Esophagus squamous epithelium (tissue), 4 donors: Measurements from ENCODE around the gene ZFHX3.

ENCODE experiments used
- POLR2A ChIP-seq, 4 donors: fragments of 450-650 bp; IDR thresholded peaks; one replicate each; pipeline ENCODE4 v1.6.1; 2017; ENCODE audit warnings: antibody characterized with exemption in 4 of 4, mild to moderate bottlenecking in 4 of 4, moderate library complexity in 3 of 4
- TF ChIP-seq, protein P1 (sequence below), 6 experiments: fragments of 450-650 bp in 4 of 6; fragments of 200-600 bp in 2 of 6; sonication (generic) in 2 of 6; IDR thresholded peaks; one replicate each; pipeline ENCODE4 v1.5.1; 2016 to 2019; ENCODE audit warnings: antibody characterized with exemption in 6 of 6, mild to moderate bottlenecking in 4 of 6, moderate library complexity in 4 of 6

DNA sequence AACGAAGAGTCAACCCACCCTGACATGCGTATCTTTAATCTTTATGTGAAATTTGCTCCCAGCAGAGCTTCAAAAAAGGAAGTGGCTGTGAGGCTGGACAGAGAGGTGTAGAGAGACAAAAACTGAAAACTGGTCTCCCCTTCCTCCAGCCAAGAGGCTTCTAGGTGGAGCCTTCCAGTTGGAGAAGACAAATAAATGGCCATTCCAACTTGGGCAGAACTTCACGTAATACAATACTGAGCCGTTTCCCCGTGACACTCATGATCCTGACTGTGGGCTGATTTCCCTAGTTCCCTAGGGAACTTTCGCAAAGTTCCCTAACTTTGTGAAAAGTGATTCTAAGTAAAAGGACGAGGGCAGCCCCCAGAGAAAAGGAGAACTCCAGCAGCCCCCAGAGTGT is 78.8 kb downstream of the ZFHX3 start:
- TF ChIP-seq, protein P1, sequence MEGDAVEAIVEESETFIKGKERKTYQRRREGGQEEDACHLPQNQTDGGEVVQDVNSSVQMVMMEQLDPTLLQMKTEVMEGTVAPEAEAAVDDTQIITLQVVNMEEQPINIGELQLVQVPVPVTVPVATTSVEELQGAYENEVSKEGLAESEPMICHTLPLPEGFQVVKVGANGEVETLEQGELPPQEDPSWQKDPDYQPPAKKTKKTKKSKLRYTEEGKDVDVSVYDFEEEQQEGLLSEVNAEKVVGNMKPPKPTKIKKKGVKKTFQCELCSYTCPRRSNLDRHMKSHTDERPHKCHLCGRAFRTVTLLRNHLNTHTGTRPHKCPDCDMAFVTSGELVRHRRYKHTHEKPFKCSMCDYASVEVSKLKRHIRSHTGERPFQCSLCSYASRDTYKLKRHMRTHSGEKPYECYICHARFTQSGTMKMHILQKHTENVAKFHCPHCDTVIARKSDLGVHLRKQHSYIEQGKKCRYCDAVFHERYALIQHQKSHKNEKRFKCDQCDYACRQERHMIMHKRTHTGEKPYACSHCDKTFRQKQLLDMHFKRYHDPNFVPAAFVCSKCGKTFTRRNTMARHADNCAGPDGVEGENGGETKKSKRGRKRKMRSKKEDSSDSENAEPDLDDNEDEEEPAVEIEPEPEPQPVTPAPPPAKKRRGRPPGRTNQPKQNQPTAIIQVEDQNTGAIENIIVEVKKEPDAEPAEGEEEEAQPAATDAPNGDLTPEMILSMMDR (IDR thresholded peaks at IDR 0.05): no peak
- TF ChIP-seq POLR2A (IDR thresholded peaks at IDR 0.05): no peak
